ENCODE data around the gene SNCB.

SNCB gene

GRCh38 chr5:176629853-176630680 lies at the start of gene SNCB, which contains the start of gene EIF4E1B:
Gene SNCB, minus strand, starts transcription at chr5:176630534. Its CDS starts 880 bp downstream, at chr5:176629654.
Gene EIF4E1B, plus strand, starts transcription at chr5:176630675. Its CDS starts 12,113 bp downstream, at chr5:176642788.
- DNase-seq (ENCODE audit: low read depth in 3 of 3) = peak in 2 of 3 donors; percentile 29 to 59

GRCh38 chr5:176679365-176680225 lies 49.3 kb upstream of the SNCB start:
- DNase-seq (ENCODE audit: low read depth in 3 of 3) = no peak

GRCh38 chr5:176678584-176678983 lies 48.2 kb upstream of the SNCB start:
- DNase-seq (ENCODE audit: low read depth in 3 of 3) = no peak

- no peak for DNase-seq (ENCODE audit: low read depth in 3 of 3)
Observed at GRCh38 chr5:176677209-176677939, 47.0 kb upstream of the SNCB start.

- DNase-seq (ENCODE audit: low read depth in 3 of 3) = no peak
Observed at GRCh38 chr5:176676361-176676824, 46.1 kb upstream of the SNCB start.

- DNase-seq (ENCODE audit: low read depth in 3 of 3) = no peak
Observed at GRCh38 chr5:176675676-176676360, 45.5 kb upstream of the SNCB start.

- no peak for DNase-seq (ENCODE audit: low read depth in 3 of 3)
Observed at GRCh38 chr5:176674799-176675198, 44.5 kb upstream of the SNCB start.

- DNase-seq (ENCODE audit: low read depth in 3 of 3) = no peak
Observed at GRCh38 chr5:176673651-176674583, 43.6 kb upstream of the SNCB start.

- no peak for DNase-seq (ENCODE audit: low read depth in 3 of 3)
Observed at GRCh38 chr5:176671890-176672747, 41.8 kb upstream of the SNCB start.

- DNase-seq (ENCODE audit: low read depth in 3 of 3) = no peak
Observed at GRCh38 chr5:176671399-176671798, 41.1 kb upstream of the SNCB start.

GRCh38 chr5:176670449-176670848 lies 40.1 kb upstream of the SNCB start:
- no peak for DNase-seq (ENCODE audit: low read depth in 3 of 3)

GRCh38 chr5:176667637-176668036 lies 37.3 kb upstream of the SNCB start:
- no peak for DNase-seq (ENCODE audit: low read depth in 3 of 3)

GRCh38 chr5:176665517-176665916 lies 35.2 kb upstream of the SNCB start:
- no peak for DNase-seq (ENCODE audit: low read depth in 3 of 3)

- DNase-seq (ENCODE audit: low read depth in 3 of 3) = no peak
Observed at GRCh38 chr5:176664886-176665285, 34.6 kb upstream of the SNCB start.

GRCh38 chr5:176664479-176664878 lies 34.1 kb upstream of the SNCB start:
- DNase-seq (ENCODE audit: low read depth in 3 of 3) = no peak

GRCh38 chr5:176663566-176663965 lies 33.2 kb upstream of the SNCB start:
- no peak for DNase-seq (ENCODE audit: low read depth in 3 of 3)

- DNase-seq (ENCODE audit: low read depth in 3 of 3) = no peak
Observed at GRCh38 chr5:176662371-176663333, 32.3 kb upstream of the SNCB start.

GRCh38 chr5:176661676-176662075 lies 31.3 kb upstream of the SNCB start:
- no peak for DNase-seq (ENCODE audit: low read depth in 3 of 3)
